NCI-H510A (cell line): ENCODE results near the gene PPP2R2C.

Experiments used
- DNase-seq: peaks from one replicate; lab custom pipeline; 2025; lab: John Stamatoyannopoulos, UW

PPP2R2C gene

GRCh38 chr4:6468376-6468775 lies 4.0 kb downstream of the PPP2R2C start:
- no peak for DNase-seq

GRCh38 chr4:6467600-6467999 lies 4.8 kb downstream of the PPP2R2C start:
- no peak for DNase-seq

- no peak for DNase-seq
Observed at GRCh38 chr4:6466756-6467381, 5.5 kb downstream of the PPP2R2C start.

- DNase-seq: no peak
Observed at GRCh38 chr4:6465955-6466354, 6.5 kb downstream of the PPP2R2C start.

GRCh38 chr4:6464842-6465588 lies 7.4 kb downstream of the PPP2R2C start:
- DNase-seq: no peak

- no peak for DNase-seq
Observed at GRCh38 chr4:6463311-6464289, 8.8 kb downstream of the PPP2R2C start.

- DNase-seq: no peak
Observed at GRCh38 chr4:6461301-6462165, 10.9 kb downstream of the PPP2R2C start.

GRCh38 chr4:6460876-6461275 lies 11.5 kb downstream of the PPP2R2C start:
- DNase-seq: no peak

GRCh38 chr4:6458528-6458927 lies 13.9 kb downstream of the PPP2R2C start:
- no peak for DNase-seq

GRCh38 chr4:6456450-6456849 lies 16.0 kb downstream of the PPP2R2C start:
- no peak for DNase-seq

- no peak for DNase-seq
Observed at GRCh38 chr4:6454112-6454910, 18.1 kb downstream of the PPP2R2C start.

- no peak for DNase-seq
Observed at GRCh38 chr4:6453688-6453990, 18.8 kb downstream of the PPP2R2C start.

GRCh38 chr4:6452897-6453687 lies 19.3 kb downstream of the PPP2R2C start:
- DNase-seq: no peak

- no peak for DNase-seq
Observed at GRCh38 chr4:6452116-6452896, 20.1 kb downstream of the PPP2R2C start.

- no peak for DNase-seq
Observed at GRCh38 chr4:6451309-6451708, 21.1 kb downstream of the PPP2R2C start.

- DNase-seq: no peak
Observed at GRCh38 chr4:6450709-6451108, 21.7 kb downstream of the PPP2R2C start.

- no peak for DNase-seq
Observed at GRCh38 chr4:6449746-6450369, 22.6 kb downstream of the PPP2R2C start.

GRCh38 chr4:6449335-6449734 lies 23.1 kb downstream of the PPP2R2C start:
- no peak for DNase-seq
